Cardiac septum (tissue), 1 donor: ENCODE measurements around the gene SHISAL1. TPM values are rescaled to one million over a fixed set of nuclear protein-coding genes. Genes with fewer than 3 reads are reported as not detected.

ENCODE experiments used
- DNase-seq: peaks from one replicate; pipeline ENCODE4 v3.0.0-alpha.2; 2020; ENCODE audit warnings: low spot score
- intact Hi-C: fragments of 100-400 bp; cut with DNase I; formaldehyde crosslinking; loops from one replicate; pipeline ENCODE4 v1.14.0; 2022
- total RNA-seq: library from RNA; stranded (reverse); fragmentation: NEBNext Ultra II Directional; extraction: Animal tissue kit (Norgen Biotek cat#: 25700); gene quantifications from one replicate; pipeline ENCODE4 v1.2.1, GENCODE V29; 2021
- donor health status: DM: no; HTN: no; CAD: no.

Gene SHISAL1
- total RNA-seq, 1 donor from 2014 or later: 0.70 TPM

DNA sequence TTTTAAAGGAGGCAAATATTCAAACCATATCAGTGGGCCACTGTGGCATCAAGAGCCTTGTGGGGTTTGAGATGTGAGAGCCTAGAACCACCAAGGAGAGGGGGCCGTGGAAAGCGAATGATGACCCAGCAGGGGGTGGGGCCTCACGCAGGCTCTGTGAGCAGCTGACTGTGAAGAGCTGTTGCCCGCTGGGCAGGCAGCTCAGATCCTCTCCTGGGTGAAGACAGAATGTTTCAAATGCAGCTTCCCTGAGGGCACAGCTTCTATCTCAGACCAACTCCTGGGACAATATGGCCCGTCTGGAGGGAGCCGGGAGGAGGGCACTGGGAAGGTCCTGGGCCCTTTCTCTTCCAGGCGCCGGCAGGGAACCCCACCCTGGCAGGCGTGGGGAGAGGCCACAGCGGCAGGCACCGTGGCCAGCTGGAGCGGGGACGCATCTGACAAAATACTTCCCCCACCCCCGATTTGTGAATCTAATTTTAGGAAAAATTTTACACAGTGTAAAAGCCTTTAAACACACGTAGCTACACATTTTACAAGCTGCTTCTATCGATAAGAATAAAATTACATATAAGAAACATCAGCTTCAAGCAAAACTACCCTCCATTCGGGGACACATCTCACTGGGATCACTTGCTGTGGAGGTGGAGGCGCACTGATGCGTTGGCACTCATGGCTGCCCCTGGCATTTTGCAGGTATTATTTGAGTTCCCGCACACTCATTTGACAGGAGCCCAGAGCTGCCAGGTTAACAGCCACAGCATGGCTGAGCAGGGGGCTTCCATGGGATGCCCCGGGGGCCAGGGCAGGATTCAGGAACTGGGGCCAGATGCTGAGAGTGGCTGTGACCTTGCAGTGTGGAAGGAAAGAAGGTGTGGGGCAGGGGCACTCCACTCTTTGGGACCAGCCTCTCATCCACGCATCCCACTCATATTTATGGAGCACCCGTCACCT lies 91.7 kb downstream of the SHISAL1 start:
- DNase-seq: no peak
- intact Hi-C loops: no loop called here

DNA sequence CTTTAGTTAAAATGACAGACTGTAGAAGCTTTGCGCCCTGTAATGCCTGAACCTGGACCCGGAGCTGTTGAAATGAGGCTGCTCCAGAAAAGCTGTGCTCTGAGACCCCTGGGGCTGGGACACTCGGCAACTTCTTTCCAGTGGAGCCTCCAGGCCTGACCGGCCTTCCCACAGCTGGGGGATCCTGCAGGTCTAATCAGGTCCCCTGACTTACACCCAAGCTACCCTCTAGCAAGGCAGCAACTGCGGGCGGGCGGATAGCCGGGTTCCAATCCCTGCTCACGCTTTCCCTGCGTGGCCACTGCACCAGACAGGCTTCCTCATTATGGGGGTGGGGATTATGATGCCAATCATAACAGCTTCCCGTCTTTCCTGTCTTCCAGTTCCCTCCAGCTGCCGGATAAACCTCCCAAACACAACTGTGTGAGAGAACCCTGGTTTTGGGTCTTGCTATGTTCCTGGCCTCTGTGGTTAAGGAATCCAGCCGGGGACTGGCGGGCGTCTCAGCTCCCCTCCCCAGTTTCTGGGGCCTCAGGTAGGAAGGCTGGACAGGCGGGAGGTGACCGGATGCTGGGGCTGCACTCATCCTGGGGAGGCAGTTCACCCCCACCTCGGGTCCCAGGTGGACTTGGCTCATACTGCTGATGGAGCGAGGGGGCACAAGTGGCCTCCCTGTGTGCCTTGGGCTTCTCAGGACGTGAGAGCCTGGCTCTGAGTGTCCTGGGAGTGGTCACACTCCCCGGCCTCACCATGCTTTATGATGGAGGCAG lies 93.5 kb downstream of the SHISAL1 start:
- intact Hi-C loops: no loop called here
- no peak for DNase-seq

DNA sequence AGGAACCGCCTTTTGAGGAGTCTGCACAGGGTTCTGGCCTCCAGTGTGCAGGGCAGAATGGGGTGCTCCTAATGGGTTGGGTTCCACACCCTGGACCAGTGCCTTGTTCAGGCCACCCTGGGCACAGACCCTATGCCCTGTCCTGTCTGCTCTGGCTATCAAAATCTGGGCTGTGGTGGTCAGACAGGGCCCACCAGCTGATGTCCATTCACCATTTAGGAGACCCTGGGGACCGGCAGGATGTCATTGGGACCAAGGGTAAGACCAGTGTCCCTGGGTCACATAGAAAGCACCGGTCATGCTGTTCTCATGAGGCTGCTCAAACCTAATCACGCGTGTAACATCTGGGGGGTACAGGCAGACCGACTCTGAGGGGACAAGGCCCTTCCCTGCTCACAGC lies 94.7 kb downstream of the SHISAL1 start:
- intact Hi-C loops: no loop called here
- no peak for DNase-seq

DNA sequence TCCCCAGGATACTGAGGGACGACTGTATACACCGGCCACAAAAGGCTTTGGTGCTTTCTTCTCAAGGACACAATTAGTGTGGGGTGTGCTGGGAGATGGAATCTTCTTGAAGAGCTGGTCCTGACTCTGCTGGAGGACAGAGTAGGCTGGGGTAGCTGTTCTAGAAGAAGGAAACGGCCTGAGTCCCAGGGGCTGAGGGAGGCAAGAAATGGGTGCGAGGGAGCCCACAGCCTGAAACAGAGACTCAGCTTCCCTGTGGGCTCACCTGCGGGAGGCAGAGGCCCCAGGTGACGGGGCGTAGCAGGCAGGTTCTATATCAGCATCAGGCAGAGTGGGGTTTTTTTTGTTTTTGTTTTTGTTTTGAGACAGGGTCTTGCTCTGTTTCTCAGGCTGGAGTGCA lies 95.4 kb downstream of the SHISAL1 start:
- intact Hi-C loops: no loop called here
- DNase-seq: no peak

DNA sequence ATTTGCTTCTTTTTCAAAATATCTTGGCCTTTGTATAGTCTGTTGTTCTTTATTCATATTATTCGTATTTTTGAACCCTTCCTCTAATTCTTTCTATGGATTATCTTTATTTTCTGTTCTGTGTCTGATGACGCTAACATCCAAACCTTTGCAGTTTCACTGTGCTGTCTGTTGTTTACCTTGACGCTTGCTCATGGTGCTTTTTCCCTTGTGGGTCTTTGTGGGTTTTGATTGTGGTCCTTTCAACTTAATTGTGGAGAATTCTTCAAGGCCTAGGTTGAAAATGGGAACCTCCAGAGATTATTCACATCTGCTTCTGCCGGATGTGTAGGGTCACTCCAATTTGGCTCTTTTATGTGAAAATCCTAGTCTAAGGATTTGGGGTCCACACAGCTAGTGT lies 97.5 kb downstream of the SHISAL1 start:
- no peak for DNase-seq
- intact Hi-C loops: no loop called here

DNA sequence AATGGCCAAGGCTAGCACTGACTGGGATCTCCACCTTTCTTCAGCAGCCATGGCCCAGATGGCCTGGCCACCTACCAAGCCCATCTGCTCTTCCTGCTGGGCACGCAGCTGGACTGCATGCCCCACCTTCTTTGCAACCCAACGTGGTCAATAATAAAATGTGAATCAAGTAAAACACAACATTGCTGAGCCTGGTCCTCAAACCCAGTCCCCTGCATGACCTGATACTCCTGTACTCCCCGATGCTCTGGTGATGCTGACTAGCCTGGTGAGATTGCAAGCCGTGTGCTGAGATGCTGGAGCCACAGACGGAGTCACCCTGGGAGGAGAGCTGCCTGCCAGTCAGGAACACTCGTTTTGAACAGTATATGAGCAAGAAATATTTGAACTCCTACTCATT lies 98.0 kb downstream of the SHISAL1 start:
- DNase-seq: no peak
- intact Hi-C loops: no loop called here

DNA sequence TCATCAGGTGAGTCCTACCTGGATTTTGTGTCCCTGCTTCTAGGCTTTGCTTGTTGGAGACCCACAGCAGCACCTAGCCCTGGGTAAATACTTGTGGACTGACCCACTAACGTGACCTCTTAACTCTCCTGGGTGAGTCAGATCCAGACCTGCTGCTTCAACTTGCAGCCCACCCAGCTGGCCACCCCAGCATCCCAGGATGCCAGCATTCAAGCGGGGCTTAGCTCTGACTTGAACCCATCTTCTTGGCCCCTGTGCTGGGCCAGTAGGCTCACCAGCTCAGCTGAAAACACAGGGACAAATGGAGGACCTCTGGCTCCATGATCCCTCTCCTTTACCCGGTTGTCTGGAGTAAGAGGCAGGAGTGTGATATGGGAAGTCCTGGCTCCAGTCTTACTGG lies 98.6 kb downstream of the SHISAL1 start:
- no peak for DNase-seq

DNA sequence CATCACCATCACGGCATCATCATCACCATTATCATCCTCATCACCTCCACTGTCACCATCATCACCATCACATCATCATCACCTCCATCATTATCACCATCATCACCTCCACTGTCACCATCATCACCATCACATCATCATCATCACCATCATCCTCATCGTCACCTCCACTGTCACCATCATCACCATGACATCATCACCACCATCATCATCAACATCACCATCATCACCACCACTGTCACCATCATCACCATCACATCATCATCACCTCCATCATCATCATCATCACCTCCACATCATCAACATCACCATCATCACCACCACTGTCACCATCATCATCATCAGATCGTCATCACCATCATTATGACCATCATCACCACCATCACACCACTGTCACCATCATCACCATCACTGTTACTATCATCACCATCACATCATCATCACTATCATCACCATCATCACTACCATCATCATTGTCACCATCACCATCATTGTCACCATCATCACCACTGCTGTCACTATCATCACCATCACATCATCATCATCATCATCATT lies 99.2 kb downstream of the SHISAL1 start:
- intact Hi-C loops: no loop called here
- no peak for DNase-seq

More for the DNA sequence above, 98.6 kb downstream of the SHISAL1 start:
- intact Hi-C loops: no loop called here

DNA sequence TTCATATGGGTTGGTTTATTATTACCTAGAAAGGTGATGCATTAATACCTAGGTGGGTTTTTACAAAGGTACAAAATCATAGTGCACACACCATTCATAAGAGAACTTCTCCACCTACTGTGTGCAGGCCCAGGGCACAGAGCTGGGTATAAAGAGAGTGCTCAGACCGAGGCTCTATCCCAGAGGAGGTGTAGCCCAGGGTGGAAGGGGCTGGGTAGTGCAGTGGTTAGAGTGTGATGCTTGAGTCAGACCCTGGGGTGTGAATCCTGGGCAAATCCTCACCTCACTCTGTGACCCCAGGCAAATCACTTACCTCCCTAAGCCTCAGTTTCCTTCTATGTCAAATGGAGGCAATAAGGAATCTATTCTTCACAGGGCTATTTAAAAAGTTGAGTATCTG lies 99.8 kb downstream of the SHISAL1 start:
- intact Hi-C loops: no loop called here
- DNase-seq: no peak

DNA sequence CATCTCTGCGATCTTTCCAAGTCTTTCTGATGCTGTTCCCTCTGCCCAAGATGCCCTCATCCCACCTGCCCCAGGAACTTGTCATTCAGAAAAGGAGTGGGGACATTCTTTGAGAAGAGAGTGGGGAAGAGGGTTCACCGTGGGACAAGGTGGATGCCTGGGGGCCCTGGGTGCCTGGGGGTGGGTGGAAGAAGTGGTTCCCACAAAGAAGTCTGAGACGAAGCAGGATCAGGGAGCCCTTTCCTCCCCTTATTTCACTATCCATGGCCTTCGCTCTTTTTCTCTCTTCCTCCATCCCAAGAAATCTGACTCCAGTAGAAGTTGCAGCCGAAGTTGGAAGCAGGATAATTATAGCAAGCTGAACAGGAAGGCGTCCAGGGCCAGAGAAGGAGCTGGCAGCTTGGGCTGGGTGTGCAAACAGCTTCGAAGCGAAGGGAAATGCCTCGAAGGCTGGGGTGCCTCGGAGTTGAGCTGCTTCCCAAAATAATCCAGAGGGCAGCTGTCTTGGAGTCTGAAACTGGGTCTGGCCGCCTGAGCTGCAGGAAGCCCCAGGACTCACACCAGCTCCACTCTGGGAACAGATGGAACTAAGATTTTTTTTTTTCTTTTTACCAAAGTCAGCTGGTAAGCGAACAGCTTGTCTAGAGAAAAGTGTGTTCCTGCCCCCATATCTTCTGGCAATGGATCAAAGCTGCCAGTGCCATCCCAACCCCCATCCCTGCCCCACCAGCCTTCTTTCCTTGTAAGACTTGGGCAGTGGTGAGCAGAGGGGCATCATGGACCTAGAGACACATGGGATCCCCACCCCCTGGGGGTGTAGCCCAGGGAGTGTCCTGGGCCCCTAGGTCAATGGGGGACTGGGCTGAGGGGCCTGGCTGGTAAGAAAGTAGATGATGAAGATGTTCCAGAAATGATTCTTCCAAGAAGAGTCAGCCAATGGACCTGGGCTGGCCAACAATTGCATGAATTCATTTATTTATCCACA lies 100.5 kb downstream of the SHISAL1 start:
- DNase-seq: no peak
- intact Hi-C loops: no loop called here

DNA sequence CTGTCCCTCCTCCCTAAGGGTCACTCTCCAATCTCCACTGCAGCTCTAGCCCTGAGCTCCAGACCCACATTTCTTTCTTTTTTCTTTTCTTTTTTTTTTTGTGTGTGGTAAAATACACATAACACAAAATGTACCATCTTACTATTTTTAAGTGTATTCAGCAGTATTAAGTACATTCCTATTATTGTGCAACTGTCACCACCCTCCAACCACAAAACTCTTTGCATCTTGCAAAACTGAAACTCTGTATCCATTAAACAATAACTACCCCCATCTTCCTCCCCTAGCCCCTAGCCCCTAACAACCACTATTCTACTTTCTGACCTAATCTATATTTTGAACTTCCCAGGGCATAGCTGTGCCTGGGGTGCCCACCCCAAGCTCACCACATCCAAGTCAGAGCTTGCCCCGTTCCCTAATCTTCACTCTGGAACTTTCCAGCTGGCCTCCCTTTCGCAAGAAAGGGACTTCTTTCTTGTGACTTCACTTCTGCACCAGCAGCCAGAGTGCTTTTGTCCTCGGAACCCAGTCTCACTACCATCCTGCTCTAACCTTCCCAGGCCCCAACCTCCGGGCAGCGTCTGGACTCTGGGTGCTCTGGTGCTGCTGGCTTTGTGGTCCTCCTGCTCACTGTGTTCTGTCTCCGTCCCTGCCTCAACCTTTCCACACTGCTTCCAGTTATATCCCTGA lies 101.3 kb downstream of the SHISAL1 start:
- no peak for DNase-seq
- intact Hi-C loops: no loop called here

DNA sequence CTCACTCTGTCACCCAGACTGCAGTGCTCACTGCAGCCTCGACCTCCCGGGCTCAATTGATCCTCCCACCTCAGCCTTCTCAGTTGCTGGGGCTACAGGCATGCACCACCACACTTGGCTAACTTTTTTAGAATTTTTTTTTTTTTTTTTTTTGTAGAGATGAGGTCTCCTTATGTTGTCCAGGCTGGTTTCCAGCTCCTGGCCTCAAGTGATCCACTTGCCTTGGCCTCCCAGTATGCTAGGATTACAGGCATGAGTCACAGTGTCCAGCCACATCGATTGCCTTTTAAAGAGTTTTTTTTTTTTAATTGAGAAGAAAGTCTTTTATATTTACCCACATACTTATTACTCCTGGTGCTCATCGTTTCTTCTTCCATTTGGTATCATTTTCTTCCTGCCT lies 102.0 kb downstream of the SHISAL1 start:
- no peak for DNase-seq
- intact Hi-C loops: no loop called here

DNA sequence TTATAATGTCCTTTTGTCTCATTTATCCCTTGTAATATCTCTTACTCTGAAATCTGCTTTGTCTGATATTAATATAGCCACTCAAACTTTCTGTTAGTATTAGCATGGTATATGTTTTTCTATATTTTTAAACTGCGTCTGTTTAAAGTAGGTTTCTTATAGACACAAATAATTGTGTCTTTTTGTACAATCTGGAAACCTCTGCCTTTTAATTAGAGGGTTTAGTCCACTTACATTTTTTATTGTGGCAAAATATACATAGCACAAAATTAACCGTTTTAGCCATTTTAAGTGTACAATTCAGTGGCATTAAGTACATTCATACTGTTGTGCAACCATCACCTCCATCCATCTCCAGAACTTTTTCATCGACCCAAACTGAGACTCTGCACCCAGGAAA lies 103.4 kb downstream of the SHISAL1 start:
- intact Hi-C loops: no loop called here
- no peak for DNase-seq

DNA sequence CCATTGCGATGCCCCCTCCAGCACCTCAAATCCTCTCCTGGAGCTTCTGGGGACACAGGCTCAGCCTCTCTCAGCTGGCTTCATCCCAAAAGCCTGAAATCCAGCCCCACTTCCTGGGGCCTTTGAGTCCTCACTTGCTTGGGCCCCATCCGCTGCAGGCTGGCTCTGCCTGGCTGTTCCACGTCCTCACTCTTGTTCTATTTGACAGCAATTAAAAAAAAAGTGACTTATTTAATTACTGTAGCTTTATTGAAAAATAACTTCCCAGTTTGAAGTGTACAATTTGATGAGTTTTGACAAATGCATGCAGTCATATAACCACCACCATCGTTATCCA lies 104.8 kb downstream of the SHISAL1 start:
- intact Hi-C loops: no loop called here
- DNase-seq: no peak

DNA sequence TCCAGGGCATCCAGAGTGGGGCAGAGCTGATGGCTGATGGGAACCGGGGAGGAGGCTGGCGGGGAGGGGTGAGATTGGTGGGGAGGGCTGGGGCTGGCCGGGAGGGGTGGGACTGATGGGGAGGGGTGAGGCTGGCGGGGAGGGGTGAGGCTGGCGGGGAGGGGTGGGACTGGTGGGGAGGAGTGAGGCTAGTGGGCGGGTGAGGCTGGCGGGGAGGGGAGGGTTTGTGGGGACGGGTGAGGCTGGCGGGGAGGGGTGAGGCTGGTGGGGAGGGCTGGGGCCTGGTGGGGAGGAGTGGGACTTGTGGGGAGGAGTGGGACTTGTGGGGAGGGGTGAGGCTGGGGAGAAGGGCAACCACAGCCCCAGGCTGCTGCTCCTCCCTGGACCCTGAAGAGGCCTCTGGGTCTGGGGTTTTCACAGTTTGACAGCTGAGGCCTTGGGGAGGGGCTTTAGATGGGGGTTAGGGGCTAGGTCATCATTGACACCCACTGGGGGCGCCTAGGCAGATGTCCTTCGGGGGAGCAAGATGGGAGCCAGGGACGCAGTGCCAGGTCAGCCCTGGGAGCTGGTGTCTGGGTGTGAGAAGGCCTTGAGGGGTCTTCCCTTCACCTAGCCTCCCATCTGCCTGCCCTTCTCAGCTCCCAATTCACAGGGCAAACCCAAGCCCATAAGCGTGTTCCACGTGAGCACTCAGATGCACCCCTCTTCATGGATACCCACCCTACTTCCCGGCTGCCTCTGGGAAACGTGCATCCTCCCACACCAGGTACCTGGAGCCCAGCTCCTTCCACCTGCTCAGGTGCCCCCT lies 105.4 kb downstream of the SHISAL1 start:
- intact Hi-C loops: no loop called here

DNA sequence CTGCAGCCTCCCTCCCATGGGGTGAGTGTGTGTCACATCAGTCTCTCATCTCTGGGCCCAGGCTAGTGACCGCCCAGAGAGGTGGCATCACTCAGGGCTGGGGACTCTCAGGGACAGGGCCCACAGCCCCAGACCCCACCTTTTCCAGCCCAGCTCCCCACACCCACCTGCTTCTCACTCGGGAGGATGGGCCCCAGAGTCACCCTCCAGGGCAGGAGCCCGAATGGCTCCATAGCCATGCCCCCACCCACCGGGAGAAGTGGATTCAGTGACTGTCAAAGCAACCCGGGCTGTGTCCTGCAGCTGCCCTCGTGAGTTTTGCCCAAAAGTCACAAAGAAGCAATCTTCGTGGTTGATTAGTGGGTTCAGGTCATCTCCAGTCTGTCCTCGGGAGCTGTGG lies 106.1 kb downstream of the SHISAL1 start:
- intact Hi-C loops: no loop called here
- DNase-seq: no peak

More for the DNA sequence above, 105.4 kb downstream of the SHISAL1 start:
- DNase-seq: no peak

DNA sequence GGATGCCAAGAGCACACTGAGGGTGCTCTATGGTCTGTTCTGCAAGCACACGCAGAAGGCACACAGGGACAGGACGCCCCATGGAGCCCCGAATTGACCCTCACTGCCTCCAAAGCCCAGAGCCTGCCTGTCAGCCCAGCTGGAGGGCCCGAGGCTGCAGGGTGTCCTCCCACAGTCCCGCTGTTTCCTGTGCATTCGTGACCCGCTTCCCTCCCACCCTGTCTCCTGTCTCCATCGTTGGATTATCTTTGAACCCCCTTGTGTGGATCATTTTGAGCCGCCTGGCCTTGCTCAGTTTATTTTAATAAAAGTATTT lies 106.5 kb downstream of the SHISAL1 start:
- intact Hi-C loops: no loop called here
- DNase-seq: no peak
